NCI-H1436 treated with DMSO at 0.1 percent for 48 hours (cell line): ENCODE results near the gene FLT1.

Experiments
- DNase-seq: peaks from one replicate; lab custom pipeline; 2025; lab: John Stamatoyannopoulos, UW

Gene FLT1

GRCh38 chr13:28387740-28388501 lies 107.0 kb downstream of the FLT1 start:
- no peak for DNase-seq

GRCh38 chr13:28385362-28385761 lies 109.6 kb downstream of the FLT1 start:
- DNase-seq, result no peak

GRCh38 chr13:28384789-28385188 lies 110.1 kb downstream of the FLT1 start:
- no peak for DNase-seq

DNA sequence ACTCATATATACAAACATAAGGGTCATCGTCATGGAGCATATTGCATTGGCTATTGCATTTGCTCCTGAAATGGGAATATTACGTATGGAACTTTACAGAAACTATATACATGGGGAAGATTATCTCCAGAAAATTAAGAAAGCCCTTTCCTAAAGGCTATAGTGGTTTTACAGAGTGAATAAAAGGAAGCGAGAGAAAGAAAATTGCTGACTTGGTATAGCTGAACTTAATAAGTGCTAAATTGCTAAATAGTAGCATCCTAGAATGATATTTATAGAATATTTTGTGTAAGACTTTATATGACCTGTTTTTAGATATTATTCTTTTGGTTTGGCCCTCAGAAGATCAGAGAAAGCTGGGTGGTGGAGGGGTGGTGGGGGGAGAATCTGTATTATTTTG lies 114.6 kb downstream of the FLT1 start:
- no peak for DNase-seq

- DNase-seq, result no peak
Measured at GRCh38 chr13:28379371-28380083, 115.4 kb downstream of the FLT1 start.

DNA sequence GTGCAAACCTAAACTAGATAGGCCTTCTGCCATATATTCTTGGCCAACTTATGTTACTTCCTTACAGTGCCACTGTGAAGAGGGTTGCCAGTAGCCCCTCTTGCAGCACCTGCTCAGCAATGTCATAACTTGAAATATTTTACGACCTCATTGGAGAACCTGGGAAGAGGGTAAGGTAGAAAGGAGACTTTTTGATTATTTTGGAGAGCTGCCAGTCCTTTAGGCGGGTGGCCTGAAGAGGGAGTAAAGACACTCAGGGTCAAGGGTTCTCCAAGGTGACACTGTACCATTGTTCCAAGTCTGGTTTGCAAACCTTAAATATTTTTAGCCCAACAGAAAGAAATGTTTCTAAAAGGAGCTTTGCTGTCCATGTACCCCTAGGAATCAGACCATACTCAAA lies 118.3 kb downstream of the FLT1 start:
- no peak for DNase-seq

DNA sequence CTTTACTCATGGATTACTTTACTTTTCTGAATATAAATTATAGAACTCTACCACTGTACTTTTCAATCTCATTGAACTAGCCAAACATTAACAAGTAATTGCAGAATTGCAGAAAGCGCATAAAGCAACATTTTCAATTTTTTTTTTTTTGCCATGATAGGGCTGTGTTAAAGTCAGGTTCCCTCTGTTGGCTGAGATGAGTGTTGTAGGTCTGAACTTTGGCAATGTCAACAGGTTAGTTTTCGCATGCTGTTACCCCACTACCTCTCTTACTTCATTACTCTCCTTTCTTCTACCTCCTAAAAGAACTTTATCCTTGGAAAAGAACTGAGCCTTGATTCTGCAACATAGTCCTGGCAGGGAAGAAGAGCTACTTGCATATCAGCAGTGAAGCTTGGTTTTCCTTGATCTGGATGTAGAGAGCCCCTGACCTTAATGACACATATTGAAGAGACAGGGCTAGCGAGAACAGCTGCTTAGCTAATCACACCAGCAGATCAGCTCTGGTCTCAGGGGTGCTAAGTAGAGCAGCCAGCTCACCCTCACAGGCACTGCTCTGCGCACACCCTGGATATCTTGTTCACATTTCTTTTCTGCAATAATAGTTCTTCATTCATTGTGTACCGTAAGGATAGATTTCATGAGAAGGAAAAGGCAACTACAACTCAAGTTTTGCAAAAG lies 119.5 kb downstream of the FLT1 start:
- no peak for DNase-seq

- no peak for DNase-seq
Measured at GRCh38 chr13:28373810-28374209, 121.1 kb downstream of the FLT1 start.

- no peak for DNase-seq
Measured at GRCh38 chr13:28370448-28370847, 124.5 kb downstream of the FLT1 start.

DNA sequence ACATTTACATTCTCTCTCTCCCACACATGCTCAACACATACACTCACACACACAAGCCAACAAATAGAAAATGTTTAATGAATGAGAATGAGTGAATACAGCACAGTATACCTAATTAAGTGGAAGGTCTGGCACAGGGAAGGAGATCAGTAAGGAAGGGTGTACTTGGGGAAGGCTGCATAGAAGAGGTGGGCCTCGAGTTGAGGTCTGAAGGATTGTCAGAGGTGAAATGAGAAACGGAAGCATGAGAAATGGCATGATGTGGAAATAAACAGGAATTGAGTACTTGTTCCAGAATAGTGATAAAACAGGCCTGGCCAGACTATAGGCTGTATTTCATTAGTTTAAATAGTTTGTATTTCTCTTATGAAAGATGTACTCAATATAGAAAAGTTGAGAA lies 136.2 kb downstream of the FLT1 start:
- no peak for DNase-seq

- DNase-seq, result no peak
Measured at GRCh38 chr13:28357911-28358433, 137.0 kb downstream of the FLT1 start.

- DNase-seq, result no peak
Measured at GRCh38 chr13:28357247-28357825, 137.6 kb downstream of the FLT1 start.

DNA sequence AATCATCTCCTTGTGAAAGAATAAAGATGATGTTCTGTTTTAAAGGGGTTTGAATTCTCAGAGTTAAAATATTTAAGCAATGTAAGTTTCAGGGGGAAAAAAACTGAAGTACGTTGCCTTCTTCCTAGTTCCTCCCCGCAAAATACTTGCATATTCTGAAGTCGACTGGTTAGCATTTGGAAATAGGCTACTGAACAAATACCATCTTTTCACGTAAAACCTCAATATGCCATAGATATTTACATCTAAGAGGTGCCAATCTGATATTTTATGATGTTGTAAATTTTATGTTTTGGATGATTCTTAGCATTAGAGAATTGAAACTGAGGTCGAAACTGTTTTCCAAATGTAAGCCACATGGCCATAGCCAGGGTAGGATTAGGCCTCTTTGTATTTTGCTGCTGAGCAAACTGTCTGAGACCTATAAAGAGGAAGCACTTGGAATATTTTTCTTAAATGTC lies 138.3 kb downstream of the FLT1 start:
- DNase-seq, result no peak

DNA sequence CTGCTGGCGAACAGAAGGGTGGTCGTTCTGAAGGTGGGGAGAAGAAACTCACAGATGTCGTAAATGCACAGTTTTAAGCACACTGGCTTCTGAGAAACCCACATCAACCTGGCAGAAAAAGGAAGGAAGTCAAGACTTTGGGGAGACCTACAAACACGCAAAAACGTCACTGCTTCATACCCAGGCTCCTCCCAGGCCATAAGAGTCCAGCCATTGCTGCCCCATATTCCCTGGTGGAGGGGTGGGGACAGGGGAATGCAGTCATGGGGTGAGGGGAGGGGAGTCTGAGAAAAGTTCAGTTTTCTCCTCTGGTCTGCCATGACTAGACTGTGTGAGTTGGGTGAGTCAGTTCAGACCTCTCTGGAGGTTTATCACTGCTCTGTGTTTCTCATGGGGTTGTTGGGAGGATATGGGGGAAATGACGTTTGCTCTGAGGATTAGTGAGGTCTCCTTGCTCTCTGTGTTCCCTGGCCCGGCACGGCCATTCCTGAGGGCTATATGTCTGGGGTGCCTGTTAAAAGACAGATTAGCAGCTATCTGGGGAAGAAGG lies 139.0 kb downstream of the FLT1 start:
- DNase-seq, result no peak

- no peak for DNase-seq
Measured at GRCh38 chr13:28355046-28355821, 139.7 kb downstream of the FLT1 start.

DNA sequence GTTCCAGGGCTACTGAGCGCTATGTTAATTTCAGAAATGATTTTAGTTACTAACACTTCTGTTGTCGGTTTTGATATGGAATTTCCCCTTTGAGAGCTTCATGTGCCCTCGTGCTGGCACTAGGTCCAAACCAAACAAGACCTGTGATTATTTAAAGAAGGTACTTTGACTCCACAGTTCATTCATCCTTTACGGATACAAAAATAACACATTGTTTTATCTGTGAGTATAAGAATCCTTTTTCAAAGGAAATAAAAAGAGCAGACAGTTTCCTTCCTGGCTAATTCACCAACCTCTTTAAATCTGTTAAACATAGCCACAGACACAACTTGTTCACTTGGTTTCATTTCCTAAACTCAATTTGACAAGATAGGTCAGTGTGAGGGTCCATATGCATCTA lies 141.2 kb downstream of the FLT1 start:
- no peak for DNase-seq

GRCh38 chr13:28349907-28350654 lies 144.8 kb downstream of the FLT1 start:
- DNase-seq, result no peak

GRCh38 chr13:28349371-28349770 lies 145.6 kb downstream of the FLT1 start:
- no peak for DNase-seq

GRCh38 chr13:28347456-28348371 lies 147.2 kb downstream of the FLT1 start:
- no peak for DNase-seq
